Skin epidermis (tissue), 12 donors: ENCODE measurements around the gene CERS1.

ENCODE experiments used
- H3K27ac ChIP-seq, 21 experiments: fragments of 200-600 bp; sonication (generic) in 11 of 21; one replicate each; pipeline ENCODE4 v1.5.0; 2020; ENCODE audit warnings: mild to moderate bottlenecking in 3 of 21, inconsistent platforms in 2 of 21, moderate library complexity in 2 of 21
- H3K4me3 ChIP-seq, 7 experiments: fragments of 200-600 bp; sonication (generic) in 2 of 7; one replicate each; pipeline ENCODE4 v1.5.0; 2020; ENCODE audit warnings: inconsistent platforms in 2 of 7, mild to moderate bottlenecking in 2 of 7, moderate library complexity in 1 of 7

Gene CERS1

DNA sequence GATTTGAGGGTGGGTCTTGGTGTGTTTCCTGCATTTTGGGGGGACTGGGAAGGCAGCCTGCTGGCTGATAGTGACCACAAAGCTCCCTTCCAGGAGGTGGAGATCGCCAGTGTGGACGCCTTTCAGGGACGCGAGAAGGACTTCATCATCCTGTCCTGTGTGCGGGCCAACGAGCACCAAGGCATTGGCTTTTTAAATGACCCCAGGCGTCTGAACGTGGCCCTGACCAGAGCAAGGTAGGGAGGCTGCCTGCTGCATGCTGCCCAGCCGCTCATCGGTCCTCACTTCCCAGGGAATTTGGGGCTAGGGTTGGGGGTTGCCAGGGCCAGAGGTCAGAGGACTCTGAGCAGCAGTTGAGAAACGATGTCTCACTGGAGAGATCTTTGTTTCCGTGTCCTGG, 34.0 kb downstream of the CERS1 start:
- no peak overlapping the region for H3K4me3 ChIP-seq
- no peak overlapping the region for H3K27ac ChIP-seq

DNA sequence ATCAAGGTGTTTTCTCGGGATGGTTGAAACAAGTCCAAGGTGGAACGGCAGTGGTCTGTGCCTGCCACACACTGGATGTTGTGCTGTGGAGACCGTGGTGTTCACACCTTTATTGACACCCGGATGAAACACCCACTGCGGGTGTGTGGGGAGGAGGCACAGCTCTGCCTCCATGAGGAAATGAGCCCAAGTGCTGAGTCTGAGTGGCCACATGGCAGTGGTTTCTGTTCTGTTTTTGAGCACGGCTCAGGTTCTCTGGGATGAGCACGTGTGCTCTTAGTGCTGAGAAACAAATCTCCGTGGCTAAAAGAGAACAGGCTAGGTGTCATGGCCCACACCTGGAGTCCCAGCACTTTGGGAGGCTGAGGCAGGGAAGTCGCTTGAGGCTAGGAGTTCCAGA, 34.7 kb downstream of the CERS1 start:
- Histone ChIP-seq H3K27ac (no peak overlapping the region), H3K4me3 (no peak overlapping the region)

DNA sequence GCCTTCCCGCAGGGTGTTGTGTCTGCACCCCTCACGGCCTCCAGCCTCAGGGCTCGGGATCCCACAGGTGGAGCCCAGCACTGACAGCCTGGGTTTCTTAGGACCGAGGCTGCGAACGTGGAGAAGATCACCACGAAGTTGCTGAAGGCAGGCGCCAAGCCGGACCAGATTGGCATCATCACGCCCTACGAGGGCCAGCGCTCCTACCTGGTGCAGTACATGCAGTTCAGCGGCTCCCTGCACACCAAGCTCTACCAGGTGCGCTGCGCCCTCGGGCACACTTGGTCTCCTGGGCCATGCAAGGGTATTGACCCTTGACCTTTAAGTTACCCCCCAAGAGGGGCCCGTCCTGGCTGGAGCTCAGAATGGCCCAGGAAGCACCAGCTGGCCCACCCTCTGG, 35.2 kb downstream of the CERS1 start:
- no peak overlapping the region for H3K27ac ChIP-seq

DNA sequence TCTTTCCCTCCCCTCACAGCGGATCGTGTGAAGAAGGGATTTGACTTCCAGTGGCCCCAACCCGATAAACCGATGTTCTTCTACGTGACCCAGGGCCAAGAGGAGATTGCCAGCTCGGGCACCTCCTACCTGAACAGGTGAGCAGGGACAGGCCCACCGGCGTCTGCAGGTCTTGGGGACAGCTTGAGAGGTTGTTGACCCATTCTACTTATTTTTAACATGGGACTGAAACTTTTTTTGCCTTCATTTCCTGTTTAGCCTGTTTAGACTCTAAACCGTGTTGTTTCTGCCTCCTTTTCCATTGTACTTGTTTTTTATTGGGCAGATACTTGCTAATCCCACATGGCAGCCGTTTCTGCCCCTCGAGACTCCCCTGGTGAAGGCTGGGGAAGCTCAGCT, 35.7 kb downstream of the CERS1 start:
- no peak overlapping the region for H3K4me3 ChIP-seq
- no peak overlapping the region for H3K27ac ChIP-seq

More for the DNA sequence above, 35.2 kb downstream of the CERS1 start:
- no peak overlapping the region for H3K4me3 ChIP-seq

DNA sequence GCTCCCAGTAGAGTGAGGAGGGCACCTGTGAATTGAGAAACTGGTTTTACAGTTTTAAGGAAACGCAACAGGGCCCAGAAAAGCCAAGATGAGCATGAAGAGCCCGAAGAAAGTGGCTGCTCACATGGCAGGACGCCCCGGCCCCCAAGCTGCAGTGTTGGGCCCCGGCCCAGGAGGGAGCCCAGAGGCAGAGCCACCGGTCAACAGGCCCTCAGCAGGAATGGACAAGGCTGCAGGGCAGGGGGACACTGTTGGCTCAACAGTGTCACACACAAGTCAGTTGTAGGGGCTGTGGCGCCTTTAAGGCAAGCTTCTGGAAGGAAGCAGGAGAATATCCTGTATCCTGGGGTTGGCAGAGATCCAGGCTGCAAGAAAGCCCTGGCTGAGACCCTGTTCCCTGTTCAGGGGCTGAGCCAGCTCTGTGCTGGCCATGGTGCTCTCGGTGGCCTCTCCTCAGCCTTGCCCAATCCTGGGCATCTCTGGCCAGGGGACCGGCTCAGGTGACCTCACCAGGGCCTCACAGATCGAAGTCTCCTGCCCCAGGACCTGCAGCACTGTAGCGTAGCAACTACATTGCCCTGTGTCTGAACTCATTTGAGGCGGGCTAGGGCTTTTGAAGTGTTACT, 36.2 kb downstream of the CERS1 start:
- H3K4me3 ChIP-seq: no peak overlapping the region
- no peak overlapping the region for H3K27ac ChIP-seq

DNA sequence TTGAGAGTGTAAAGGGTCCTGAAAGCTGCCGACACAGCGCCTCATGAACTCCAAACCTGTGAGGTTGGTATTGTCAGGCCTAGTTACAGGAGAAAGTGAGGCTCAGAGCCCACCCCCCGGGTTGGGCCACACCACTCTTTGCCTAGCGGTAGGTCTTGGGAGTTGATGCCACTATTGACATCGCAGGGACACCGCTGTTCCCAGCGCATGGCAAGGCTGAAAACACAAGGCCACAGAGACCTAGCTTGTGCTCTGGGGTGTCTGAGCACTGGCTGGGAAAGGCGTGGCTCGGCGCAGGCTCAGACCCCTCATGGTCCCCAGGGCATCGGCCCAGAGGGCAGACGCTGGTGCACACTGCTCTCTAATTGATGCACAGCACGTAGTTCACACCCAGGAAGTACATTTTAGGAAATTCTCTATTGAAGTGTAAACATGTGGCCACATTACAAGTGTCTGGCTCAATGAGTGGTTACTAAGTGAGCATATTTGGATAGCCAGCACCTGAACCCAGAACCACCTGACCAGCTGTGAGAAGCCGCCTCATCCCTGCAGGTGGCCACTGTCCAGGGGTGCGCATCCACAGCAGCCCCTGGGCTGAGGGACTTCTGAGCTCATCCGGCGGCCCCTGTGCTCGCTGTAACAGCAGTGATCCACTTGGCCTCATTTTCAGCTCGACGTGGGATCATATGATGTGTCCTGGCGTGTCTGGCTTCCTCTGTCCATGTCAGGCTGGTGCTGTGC, 36.9 kb downstream of the CERS1 start:
- Histone ChIP-seq H3K4me3 (no peak overlapping the region), H3K27ac (no peak overlapping the region)

DNA sequence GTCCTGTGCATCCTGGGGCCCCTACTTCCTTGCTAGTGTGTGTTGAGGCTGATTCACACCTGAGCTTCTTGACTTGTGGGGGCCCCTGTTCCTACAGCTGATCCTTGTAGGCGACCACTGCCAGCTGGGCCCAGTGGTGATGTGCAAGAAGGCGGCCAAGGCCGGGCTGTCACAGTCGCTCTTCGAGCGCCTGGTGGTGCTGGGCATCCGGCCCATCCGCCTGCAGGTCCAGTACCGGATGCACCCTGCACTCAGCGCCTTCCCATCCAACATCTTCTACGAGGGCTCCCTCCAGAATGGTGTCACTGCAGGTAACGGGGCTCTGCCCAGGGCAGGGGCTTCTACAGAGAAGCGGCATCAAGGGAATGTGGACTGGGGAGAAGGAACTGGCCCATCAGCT, 38.7 kb downstream of the CERS1 start:
- no peak overlapping the region for H3K4me3 ChIP-seq

DNA sequence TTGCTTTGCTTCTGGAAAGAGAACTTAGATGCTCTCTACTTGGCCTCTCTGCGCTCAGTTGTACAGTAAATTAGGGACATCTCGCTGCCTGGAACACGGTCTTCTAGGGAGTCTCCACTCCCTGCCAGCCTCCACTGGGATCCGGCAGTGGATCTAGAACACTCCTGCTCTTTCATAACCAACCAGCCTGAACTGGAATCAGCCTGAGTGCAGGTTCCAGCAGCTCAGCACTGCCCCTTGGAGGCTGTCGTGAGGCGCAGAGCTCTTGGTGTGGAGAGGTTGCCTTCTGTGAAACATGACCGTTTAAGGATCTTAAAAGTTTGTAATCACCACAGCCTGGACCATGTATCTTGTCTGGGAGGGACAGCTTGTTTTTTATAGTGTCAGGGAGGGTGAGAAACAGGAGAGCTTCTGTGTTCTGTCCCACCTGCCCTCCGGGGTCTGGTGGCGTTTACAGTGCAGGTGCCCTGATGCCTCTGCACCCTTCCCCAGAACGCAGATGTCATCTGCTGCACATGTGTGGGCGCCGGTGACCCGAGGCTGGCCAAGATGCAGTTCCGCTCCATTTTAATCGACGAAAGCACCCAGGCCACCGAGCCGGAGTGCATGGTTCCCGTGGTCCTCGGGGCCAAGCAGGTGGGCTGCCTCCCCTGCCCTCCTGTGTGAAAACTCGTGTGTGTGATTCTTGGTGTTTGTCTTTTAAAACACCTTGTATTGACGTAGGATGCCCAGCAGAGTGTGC, 39.4 kb downstream of the CERS1 start:
- Histone ChIP-seq H3K27ac (no peak overlapping the region), H3K4me3 (no peak overlapping the region)

More for the DNA sequence above, 38.7 kb downstream of the CERS1 start:
- no peak overlapping the region for H3K27ac ChIP-seq

DNA sequence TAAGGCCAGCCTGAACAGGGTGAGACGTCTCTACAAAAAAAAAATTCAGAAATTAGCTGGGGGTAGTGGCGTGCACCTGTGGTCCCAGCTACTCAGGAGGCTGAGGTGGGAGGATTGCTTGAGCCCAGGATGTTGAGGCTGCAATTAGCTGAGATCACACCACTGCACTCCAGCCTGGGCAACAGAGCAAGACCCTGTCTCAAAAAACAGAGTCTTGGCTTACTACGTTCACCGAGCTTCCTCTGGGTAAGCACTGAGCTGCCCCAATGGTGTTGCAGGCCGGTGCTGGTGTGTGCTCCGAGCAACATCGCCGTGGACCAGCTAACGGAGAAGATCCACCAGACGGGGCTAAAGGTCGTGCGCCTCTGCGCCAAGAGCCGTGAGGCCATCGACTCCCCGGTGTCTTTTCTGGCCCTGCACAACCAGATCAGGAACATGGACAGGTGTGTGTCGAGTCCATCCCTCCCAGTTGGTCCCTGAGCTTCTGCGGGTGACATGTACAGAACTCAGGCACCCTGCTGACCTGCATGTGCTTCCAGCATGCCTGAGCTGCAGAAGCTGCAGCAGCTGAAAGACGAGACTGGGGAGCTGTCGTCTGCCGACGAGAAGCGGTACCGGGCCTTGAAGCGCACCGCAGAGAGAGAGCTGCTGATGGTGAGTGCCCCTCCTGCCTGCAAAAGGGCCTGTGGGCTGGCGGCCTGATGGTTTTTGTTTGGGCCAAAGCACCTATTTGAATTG, 40.1 kb downstream of the CERS1 start:
- H3K27ac ChIP-seq: no peak overlapping the region
- H3K4me3 ChIP-seq: no peak overlapping the region

DNA sequence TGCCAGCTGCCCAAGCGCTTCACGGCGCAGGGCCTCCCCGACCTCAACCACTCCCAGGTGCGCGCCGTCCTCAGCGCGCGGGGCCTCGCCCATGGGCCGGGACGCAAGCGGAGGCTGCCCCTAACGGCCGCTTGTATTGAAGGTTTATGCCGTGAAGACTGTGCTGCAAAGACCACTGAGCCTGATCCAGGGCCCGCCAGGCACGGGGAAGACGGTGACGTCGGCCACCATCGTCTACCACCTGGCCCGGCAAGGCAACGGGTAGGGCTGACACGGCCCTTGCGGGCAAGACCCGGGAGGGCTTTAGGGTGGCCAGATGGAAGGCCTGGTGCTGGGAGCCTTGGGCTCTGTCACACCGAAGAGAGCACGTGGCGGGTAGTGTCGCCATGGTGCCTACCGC, 41.0 kb downstream of the CERS1 start:
- no peak overlapping the region for H3K27ac ChIP-seq
- no peak overlapping the region for H3K4me3 ChIP-seq

DNA sequence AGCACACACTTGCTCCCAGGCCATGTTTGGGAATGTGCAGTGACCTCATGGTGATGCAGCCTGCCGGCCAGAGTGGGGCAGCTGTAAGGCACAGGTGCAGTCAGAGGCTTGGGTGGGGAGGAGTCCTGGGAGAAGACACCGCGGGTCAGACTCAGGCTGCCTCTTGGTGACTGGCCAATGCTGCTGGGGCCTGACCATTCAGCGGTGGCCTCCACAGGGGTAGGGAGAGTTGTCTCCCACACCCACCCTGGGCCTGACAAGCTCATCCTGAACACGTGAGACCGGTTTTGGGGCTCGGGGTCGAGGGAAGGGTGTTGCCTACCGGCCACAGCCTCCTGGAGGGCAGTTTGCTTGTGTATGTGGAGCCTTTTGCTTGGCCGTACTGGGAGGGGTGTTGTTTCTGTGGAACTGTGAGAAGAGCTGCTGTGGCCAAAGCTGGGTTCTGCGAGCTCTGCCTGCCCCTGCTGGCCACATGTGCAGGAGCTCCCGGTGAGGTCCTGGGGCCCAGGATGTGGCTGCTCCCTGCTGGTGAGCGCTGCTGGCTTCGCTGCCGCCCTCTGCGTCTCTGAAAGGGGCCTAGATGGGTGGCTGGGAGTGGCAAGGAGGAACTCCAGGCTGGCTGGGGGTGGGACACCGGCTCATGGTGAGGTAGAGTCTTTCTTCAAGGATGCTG, 42.1 kb downstream of the CERS1 start:
- Histone ChIP-seq H3K27ac (no peak overlapping the region), H3K4me3 (no peak overlapping the region)

DNA sequence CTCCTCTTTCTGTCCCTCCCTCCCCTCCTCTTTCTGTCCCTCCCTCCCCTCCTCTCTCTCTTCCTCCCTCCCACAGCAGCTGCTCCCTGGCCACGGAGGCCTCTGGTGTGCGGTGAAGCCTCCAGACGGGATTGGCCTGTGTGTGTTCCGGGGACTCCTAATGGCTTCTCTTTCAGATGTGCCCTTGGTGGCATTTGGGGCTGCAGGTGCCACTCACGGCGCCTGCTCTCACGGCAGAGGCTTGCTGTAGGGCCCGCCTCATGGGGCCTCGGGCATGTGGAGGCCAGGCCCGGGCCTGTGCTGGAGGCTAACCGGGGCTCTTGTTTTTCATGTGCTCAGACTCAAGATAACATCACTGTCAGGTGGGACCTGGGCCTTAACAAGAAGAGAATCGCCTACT, 43.3 kb downstream of the CERS1 start:
- H3K4me3 ChIP-seq: no peak overlapping the region
- H3K27ac ChIP-seq: no peak overlapping the region

DNA sequence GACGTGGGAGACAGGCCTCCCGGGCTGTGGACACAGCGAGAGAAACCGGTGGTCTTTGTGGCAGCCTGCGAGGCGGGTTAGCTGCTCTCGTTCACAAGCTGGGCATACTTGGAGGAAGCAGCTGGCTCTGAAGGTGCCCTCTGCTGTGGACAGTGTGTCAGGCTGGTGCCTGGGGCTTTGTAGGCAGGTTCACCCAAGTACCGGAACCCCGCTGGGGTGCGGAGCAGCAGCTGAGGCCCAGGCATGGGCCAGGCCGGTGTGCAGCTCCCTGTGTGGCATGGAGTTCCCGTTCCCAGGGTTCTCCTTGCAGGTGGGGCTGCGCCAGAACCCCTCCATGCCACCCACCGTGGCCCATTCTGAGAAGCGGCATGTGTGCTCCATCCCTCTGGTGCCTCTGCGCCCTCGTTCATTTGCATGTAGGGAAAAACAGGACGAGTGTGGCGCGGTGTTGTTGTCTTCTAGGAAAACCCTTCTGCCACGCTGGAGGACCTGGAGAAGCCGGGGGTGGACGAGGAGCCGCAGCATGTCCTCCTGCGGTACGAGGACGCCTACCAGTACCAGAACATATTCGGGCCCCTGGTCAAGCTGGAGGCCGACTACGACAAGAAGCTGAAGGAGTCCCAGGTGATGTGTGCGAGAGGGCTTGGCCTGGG, 44.2 kb downstream of the CERS1 start:
- no peak overlapping the region for H3K4me3 ChIP-seq
- H3K27ac ChIP-seq: peak overlapping the region in 3 of 21 experiments; percentile 7 to 62 (median 27)

DNA sequence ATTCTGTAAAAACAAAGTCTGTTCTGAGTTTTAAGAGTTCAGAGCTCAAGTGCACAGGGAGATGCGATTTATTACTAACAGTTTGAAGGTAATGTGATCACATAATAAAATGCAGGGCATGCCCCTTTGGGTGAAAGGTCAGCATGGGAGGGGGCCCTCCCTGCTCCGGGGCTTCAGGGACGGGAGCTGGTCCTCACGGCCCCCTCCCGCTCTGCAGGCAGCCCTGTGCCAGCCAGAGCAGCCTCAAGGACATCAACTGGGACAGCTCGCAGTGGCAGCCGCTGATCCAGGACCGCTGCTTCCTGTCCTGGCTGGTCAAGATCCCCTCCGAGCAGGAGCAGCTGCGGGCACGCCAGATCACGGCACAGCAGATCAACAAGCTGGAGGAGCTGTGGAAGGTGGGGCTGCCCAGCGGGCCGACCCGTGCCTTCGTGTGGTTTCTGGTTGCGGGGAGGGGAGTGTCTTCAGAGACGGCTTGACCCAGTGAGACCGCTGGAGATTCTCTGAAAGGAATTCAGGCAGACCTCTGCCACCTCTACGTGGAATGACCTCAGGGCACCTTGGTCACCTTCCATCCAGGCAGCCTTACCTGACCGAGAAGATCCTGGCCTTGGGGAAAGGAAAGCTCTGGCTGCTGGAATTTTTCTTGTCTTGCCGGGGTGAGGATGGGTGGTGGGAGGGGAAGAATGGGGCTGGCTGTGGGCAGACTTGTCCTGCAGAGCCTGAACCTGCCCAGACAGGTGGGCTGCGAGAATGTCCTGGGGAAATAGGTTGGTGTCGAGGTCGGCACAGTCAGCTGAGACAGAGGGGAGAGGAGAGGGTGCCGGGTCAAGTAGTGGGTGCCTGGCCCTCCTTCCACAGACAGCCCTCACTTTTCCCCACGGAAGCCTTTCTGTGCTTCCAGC, 45.2 kb downstream of the CERS1 start:
- Histone ChIP-seq H3K4me3 (no peak overlapping the region), H3K27ac (peak overlapping the region in 15 of 21 experiments; percentile 47 to 90 (median 75))

DNA sequence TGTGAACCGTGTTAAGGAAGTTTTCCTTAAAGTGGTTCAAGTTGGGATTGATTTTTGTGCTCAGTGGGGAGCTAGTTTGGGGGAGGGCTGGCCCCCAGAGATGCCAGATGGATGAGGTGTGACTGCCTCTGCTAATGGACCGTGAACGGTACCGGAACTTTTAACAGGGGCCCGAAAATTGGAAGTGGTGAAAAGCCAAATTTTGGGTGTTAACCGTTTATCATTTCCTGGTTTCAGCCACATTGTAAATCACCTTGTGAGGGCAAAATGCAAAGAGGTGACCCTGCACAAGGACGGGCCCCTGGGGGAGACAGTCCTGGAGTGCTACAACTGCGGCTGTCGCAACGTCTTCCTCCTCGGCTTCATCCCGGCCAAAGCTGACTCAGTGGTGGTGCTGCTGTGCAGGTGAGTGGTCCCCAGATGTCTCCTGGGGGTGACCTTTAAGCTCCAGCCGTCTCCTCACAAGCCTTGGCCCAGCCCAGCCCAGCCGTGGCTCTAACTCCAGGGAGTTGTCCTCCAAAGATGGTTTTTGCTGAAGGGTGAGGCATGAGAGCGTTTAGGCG, 46.0 kb downstream of the CERS1 start:
- Histone ChIP-seq H3K4me3 (no peak overlapping the region), H3K27ac (peak overlapping the region in 20 of 21 experiments; percentile 59 to 90 (median 78))

DNA sequence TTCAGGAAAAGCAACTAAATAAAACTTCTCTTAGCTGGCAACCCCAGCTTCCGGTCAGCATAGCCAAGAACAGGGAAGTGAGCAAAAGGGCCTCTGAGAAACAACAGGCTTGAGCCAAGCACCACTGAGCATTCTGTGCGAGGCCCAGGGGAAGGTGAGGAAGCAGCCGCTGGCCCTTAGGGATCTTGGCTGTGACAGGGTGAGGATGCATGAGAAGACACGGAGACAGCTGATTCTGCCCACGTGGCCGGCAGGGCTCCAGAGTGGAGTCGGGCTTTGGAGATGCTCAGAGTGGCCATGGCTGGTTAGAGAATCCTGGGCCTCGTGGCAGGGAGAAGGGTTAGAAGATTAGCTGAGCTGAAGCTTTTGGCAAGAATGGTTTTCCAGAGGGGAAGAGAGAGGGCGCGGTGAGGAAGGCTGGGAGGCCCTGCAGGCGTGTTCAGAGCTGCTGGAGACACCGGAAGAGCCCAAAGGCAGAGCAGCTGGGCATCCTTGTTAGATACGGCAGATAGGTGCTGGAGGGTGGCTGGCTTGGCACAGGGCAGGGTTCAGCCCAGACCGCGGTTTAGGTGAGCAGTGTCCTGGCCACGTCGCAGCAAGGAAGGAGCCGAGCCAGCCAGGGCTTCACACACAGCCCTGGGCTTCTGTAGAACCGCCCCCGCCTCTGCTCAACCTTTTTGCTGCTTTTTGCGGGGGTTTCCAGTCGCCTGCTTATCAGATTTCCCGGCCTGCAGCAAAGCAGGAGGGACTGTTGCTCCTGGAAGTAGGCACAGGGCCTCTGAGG, 46.9 kb downstream of the CERS1 start:
- peak overlapping the region; percentile 15 to 90 (median 75) for H3K27ac ChIP-seq
- H3K4me3 ChIP-seq: no peak overlapping the region
